H1 (cell line): Measurements from ENCODE around the gene SH3RF3. TPM values are rescaled to one million over a fixed set of nuclear protein-coding genes. Genes with fewer than 3 reads are reported as not detected.
A peak's percentile ranks its signal among the peaks of the same experiment; 100 is the strongest.

ENCODE experiments used
- CTCF ChIA-PET: fragments of 300-600 bp; sonication (Branson Sonifier 250); formaldehyde crosslinking; loops from one replicate; lab custom pipeline; 2021; ENCODE audit not compliant: partially characterized antibody; lab: Charles Lee
- POLR2A ChIA-PET: fragments of 300-600 bp; sonication (Branson Sonifier 250); formaldehyde crosslinking; loops from one replicate; lab custom pipeline; 2021; ENCODE audit warnings: inconsistent platforms; ENCODE audit not compliant: partially characterized antibody; lab: Charles Lee
- DNase-seq, 2 experiments: peaks; one replicate each; pipeline versions ENCODE4 v3.0.0 to v3.0.0-alpha.2; 2010 to 2022; ENCODE audit warnings: low spot score in 2 of 2, low read depth in 1 of 2, mixed read lengths in 1 of 2
- FAIRE-seq: peaks from 2 replicates; lab custom pipeline; 2011; peaks lifted over from hg19 to GRCh38; lab: Jason Lieb, UNC
- H2AFZ ChIP-seq: 2 replicates; pipeline ENCODE4 v1.8.1; 2012; ENCODE audit warnings: low read length, inconsistent platforms
- H2AK5ac ChIP-seq: 2 replicates; pipeline ENCODE4 v1.6.1; 2013; ENCODE audit warnings: low read depth, low read length
- H2BK120ac ChIP-seq: replicated peaks from 2 replicates; pipeline ENCODE3; 2013; ENCODE audit warnings: low read depth, low read length, inconsistent platforms
- H2BK12ac ChIP-seq: 2 replicates; pipeline ENCODE4 v1.6.1; 2013; ENCODE audit warnings: low read depth, low read length
- H2BK15ac ChIP-seq: 2 replicates; pipeline ENCODE4 v1.6.1; 2013; ENCODE audit warnings: low read length
- H2BK20ac ChIP-seq: 2 replicates; pipeline ENCODE4 v1.6.1; 2013; ENCODE audit warnings: low read length
- H2BK5ac ChIP-seq: 2 replicates; pipeline ENCODE4 v1.6.1; 2013; ENCODE audit warnings: low read depth, low read length
- H3K14ac ChIP-seq: 2 replicates; pipeline ENCODE4 v1.6.1; 2013; ENCODE audit warnings: inconsistent platforms; ENCODE audit not compliant: insufficient read length
- H3K18ac ChIP-seq: 2 replicates; pipeline ENCODE4 v1.6.1; 2013; ENCODE audit warnings: low read length; ENCODE audit errors: extremely low read depth
- H3K23ac ChIP-seq: 2 replicates; pipeline ENCODE4 v1.6.1; 2013; ENCODE audit warnings: inconsistent platforms; ENCODE audit not compliant: insufficient read length
- H3K23me2 ChIP-seq: 2 replicates; pipeline ENCODE4 v1.6.1; 2013; ENCODE audit warnings: low read depth, low read length
- H3K27ac ChIP-seq: 2 replicates; pipeline ENCODE4 v1.6.1; 2011; ENCODE audit warnings: low read depth, low read length, inconsistent platforms
- H3K27me3 ChIP-seq, 4 experiments: replicated peaks in 1 of 4; 1 replicate in 1 of 4; 2 replicates in 3 of 4; pipeline versions ENCODE4 v1.6.1 to v1.8.1; 2011 to 2013; ENCODE audit warnings: low read length in 3 of 4, mild to moderate bottlenecking in 3 of 4, inconsistent platforms in 2 of 4, mixed read lengths in 2 of 4, moderate library complexity in 1 of 4; ENCODE audit not compliant: control insufficient read depth in 3 of 4, insufficient read depth in 3 of 4; ENCODE audit errors: extremely low read depth in 1 of 4
- H3K36me3 ChIP-seq, 4 experiments: 2 replicates each; pipeline versions ENCODE4 v1.6.1 to v1.8.1; 2011 to 2013; ENCODE audit warnings: mild to moderate bottlenecking in 4 of 4, low read length in 3 of 4, moderate library complexity in 2 of 4, control low read depth in 1 of 4, inconsistent platforms in 1 of 4; ENCODE audit not compliant: insufficient read depth in 4 of 4, control insufficient read depth in 2 of 4
- H3K4ac ChIP-seq: replicated peaks from 2 replicates; pipeline ENCODE3; 2013; ENCODE audit warnings: low read length, low read depth, mixed read lengths, inconsistent platforms; ENCODE audit not compliant: insufficient read length
- H3K4me1 ChIP-seq, 4 experiments: replicated peaks in 1 of 4; 1 replicate in 1 of 4; 2 replicates in 3 of 4; pipeline versions ENCODE4 v1.6.1 to v1.8.1; 2011 to 2013; ENCODE audit warnings: low read length in 3 of 4, inconsistent platforms in 2 of 4, mixed read lengths in 1 of 4; ENCODE audit not compliant: insufficient read depth in 4 of 4, control insufficient read depth in 3 of 4
- H3K4me2 ChIP-seq, 2 experiments: 2 replicates each; pipeline versions ENCODE4 v1.6.1 to v1.8.1; 2011 to 2013; ENCODE audit warnings: low read depth in 2 of 2, low read length in 2 of 2, control low read depth in 1 of 2, inconsistent platforms in 1 of 2, mild to moderate bottlenecking in 1 of 2; ENCODE audit not compliant: insufficient read depth in 1 of 2
- H3K4me3 ChIP-seq, 4 experiments: fragments of 200-600, 300-600 bp in 1 of 4; sonication (generic), shearing (Covaris generic), sonication (Bioruptor Twin) in 1 of 4; 2 replicates each; pipeline versions ENCODE4 v1.5.1 to v1.8.1; 2011 to 2016; ENCODE audit warnings: low read length in 4 of 4, low read depth in 3 of 4, control low read depth in 2 of 4, inconsistent platforms in 2 of 4, mild to moderate bottlenecking in 2 of 4, mixed read lengths in 1 of 4, moderate library complexity in 1 of 4; ENCODE audit not compliant: insufficient read depth in 2 of 4; ENCODE audit errors: extremely low read depth in 1 of 4
- H3K56ac ChIP-seq: replicated peaks from 2 replicates; pipeline ENCODE3; 2013; ENCODE audit warnings: low read depth, mild to moderate bottlenecking, mixed read lengths, low read length, inconsistent platforms; ENCODE audit not compliant: insufficient read length
- H3K79me1 ChIP-seq: 2 replicates; pipeline ENCODE4 v1.6.1; 2013; ENCODE audit warnings: low read depth, low read length, control low read depth
- H3K79me2 ChIP-seq, 2 experiments: 2 replicates each; pipeline versions ENCODE4 v1.6.1 to v1.8.1; 2012 to 2013; ENCODE audit warnings: low read length in 2 of 2, mild to moderate bottlenecking in 2 of 2, inconsistent platforms in 1 of 2; ENCODE audit not compliant: insufficient read depth in 2 of 2, control insufficient read depth in 1 of 2
- H3K9ac ChIP-seq, 4 experiments: replicated peaks in 1 of 4; 1 replicate in 1 of 4; 2 replicates in 3 of 4; pipeline versions ENCODE4 v1.6.1 to v1.8.1; 2011 to 2013; ENCODE audit warnings: low read depth in 3 of 4, low read length in 3 of 4, control low read depth in 2 of 4, mild to moderate bottlenecking in 2 of 4, moderate library complexity in 2 of 4, inconsistent platforms in 1 of 4; ENCODE audit errors: extremely low read depth in 1 of 4
- H3K9me3 ChIP-seq, 2 experiments: 2 replicates each; pipeline versions ENCODE4 v1.6.1 to v1.8.1; 2012 to 2013; ENCODE audit warnings: mild to moderate bottlenecking in 2 of 2, moderate library complexity in 2 of 2, control low read depth in 1 of 2, inconsistent platforms in 1 of 2, low read depth in 1 of 2, low read length in 1 of 2, mixed read lengths in 1 of 2; ENCODE audit not compliant: insufficient read depth in 2 of 2
- H4K20me1 ChIP-seq, 2 experiments: replicated peaks in 1 of 2; 2 replicates each; pipeline versions ENCODE3 to v1.8.1; 2011 to 2013; ENCODE audit warnings: inconsistent platforms in 2 of 2, low read length in 2 of 2, mild to moderate bottlenecking in 1 of 2; ENCODE audit not compliant: insufficient read depth in 2 of 2, control insufficient read depth in 1 of 2
- H4K5ac ChIP-seq: 2 replicates; pipeline ENCODE4 v1.6.1; 2013; ENCODE audit warnings: low read length, low read depth, mixed read lengths, inconsistent platforms; ENCODE audit not compliant: insufficient read length
- H4K8ac ChIP-seq: 2 replicates; pipeline ENCODE4 v1.8.0; 2013; ENCODE audit warnings: mild to moderate bottlenecking, moderate library complexity, low read length, inconsistent platforms; ENCODE audit not compliant: insufficient read depth; ENCODE audit errors: extremely low read depth
- H4K91ac ChIP-seq: replicated peaks from 2 replicates; pipeline ENCODE3; 2013; ENCODE audit warnings: low read length, mixed read lengths, inconsistent platforms; ENCODE audit not compliant: insufficient read length
- CTCF ChIP-seq, 3 experiments: IDR thresholded peaks; 1 replicate in 2 of 3; 2 replicates in 1 of 3; pipeline versions ENCODE4 v1.5.1 to v1.6.1; 2011; ENCODE audit warnings: low read length in 3 of 3, mild to moderate bottlenecking in 3 of 3, inconsistent platforms in 2 of 3, low read depth in 1 of 3, moderate library complexity in 1 of 3; ENCODE audit not compliant: insufficient read depth in 1 of 3; ENCODE audit errors: control extremely low read depth in 1 of 3
- E2F6 ChIP-seq: IDR thresholded peaks from 2 replicates; pipeline ENCODE4 v1.6.1; 2012; ENCODE audit warnings: inconsistent platforms
- RAD21 ChIP-seq, 2 experiments: IDR thresholded peaks in 1 of 2; conservative IDR thresholded peaks in 1 of 2; 2 replicates each; pipeline ENCODE4 v1.6.1; 2011; ENCODE audit warnings: low read depth in 2 of 2, low read length in 2 of 2, improper control_type of control experiment in 1 of 2, inconsistent platforms in 1 of 2, mild to moderate bottlenecking in 1 of 2, moderate library complexity in 1 of 2
- WGBS, 2 experiments: shearing (Covaris generic) in 1 of 2; methylation state at CpG; one replicate each; pipeline versions ENCODE4 v1.1.6 to v1.1.7; 2013 to 2015; ENCODE audit warnings: low lambda C conversion rate in 2 of 2, mixed read lengths in 2 of 2, inconsistent platforms in 1 of 2, low coverage in 1 of 2, missing lambda C conversion rate in 1 of 2; ENCODE audit not compliant: insufficient replicate concordance in 2 of 2, insufficient coverage in 1 of 2, insufficient read length in 1 of 2; ENCODE audit errors: extremely low coverage in 1 of 2, missing lambda C conversion rate in 1 of 2; 5-methylcytosine and 5-hydroxymethylcytosine counted together
- polyA plus RNA-seq, 7 experiments: library from polyadenylated mRNA; depleted of rRNA in 3 of 7; stranded (reverse) in 5 of 7; unstranded in 2 of 7; fragments of >200 nt in 5 of 7; fragments of 200-250 nt in 2 of 7; gene quantifications; 1 replicate in 5 of 7; 2 replicates in 1 of 7; 4 replicates in 1 of 7; pipeline versions ENCODE4 v1.2.1 to v1.2.3, GENCODE V29; 2011 to 2013; ENCODE audit warnings: missing spikeins in 2 of 7, mixed read lengths in 2 of 7
- total RNA-seq: library from RNA; stranded (reverse); fragmentation: NEBNext Ultra II Directional; extraction: Animal tissue kit (Norgen Biotek cat#: 25700); gene quantifications from 2 replicates; pipeline ENCODE4 v1.2.1, GENCODE V29; 2021

Gene SH3RF3
- total and polyA plus RNA-seq, 2 of the 8 experiments (the other 6 are each of a cell fraction or from before 2014, with no cell fraction given): 0.11 to 0.65 TPM

GRCh38 chr2:109305490-109306167 lies 176.6 kb downstream of the SH3RF3 start:
- 82% methylated on average over 15 of the region's 15 CpGs; no CpG with 5 or more reads in 1 of the 2 experiments for WGBS, 2 experiments
- Histone ChIP-seq H3K56ac (no peak overlapping the region), H2BK15ac (no peak overlapping the region), H4K91ac (no peak overlapping the region), H3K9me3 (no peaks in the 10 kb centered on the region), H3K23ac (no peak overlapping the region), H3K18ac (no peak overlapping the region), H4K8ac (0 out of 2 replicates have a peak overlapping the region, but pooled peaks have one; percentile 17), H2BK5ac (no peak overlapping the region), H3K27ac (no peak overlapping the region), H3K79me2 (no peaks in the 10 kb centered on the region), H2AFZ (0 out of 2 replicates have a peak overlapping the region, but pooled peaks have one; percentile 1), H2BK120ac (no peak overlapping the region), H3K27me3 (no peaks in the 10 kb centered on the region), H2BK20ac (no peak overlapping the region), H2AK5ac (no peak overlapping the region), H4K5ac (no peak overlapping the region), H3K14ac (no peak overlapping the region), H3K9ac (no peak overlapping the region), H2BK12ac (no peak overlapping the region), H3K4me2 (no peak overlapping the region), H3K4ac (no peak overlapping the region), H3K36me3 (no peaks in the 10 kb centered on the region), H3K4me3 (no peak overlapping the region), H3K79me1 (no peaks in the 10 kb centered on the region), H3K23me2 (no peaks in the 10 kb centered on the region), H4K20me1 (no peaks in the 10 kb centered on the region), H3K4me1 (peaks cover 0 to 10% (median 3%) of the 10 kb centered on the region in 4 experiments; a peak in 3 of 7 replicates)
- TF ChIP-seq RAD21 (IDR thresholded peaks at IDR 0.05 in 1 of 2, conservative IDR thresholded peaks at IDR 0.05 in 1 of 2; ENCODE audit: low read depth in 2 of 2, low read length in 2 of 2): peak; percentile 6 to 18; a peak in 1 of 4 replicates
- peak in 1 of 3 experiments; percentile 5; a peak in 1 of 4 replicates for TF ChIP-seq CTCF (IDR thresholded peaks at IDR 0.05; ENCODE audit: control extremely low read depth in 1 of 3, insufficient read depth in 1 of 3, low read depth in 1 of 3, low read length in 3 of 3)
- TF ChIP-seq E2F6: no peak
- POLR2A ChIA-PET: no interaction called here
- CTCF ChIA-PET: interaction anchor here (1.2 to 2.0 kb wide), 3 partner anchors 17 to 158 kb away, joined by 3 to 5 read pairs (median 3); no protein-coding TSS in a partner anchor
- no peak for DNase-seq
- FAIRE-seq: no peak
